Bone marrow (tissue), 2 donors: ENCODE data around the gene PLP2.
A peak's percentile ranks its signal among the peaks of the same experiment; 100 is the strongest.

ENCODE experiments used
- DNase-seq, 2 donors: peaks; one replicate each; lab custom pipeline; 2025; lab: John Stamatoyannopoulos, UW

The PLP2 gene

DNA sequence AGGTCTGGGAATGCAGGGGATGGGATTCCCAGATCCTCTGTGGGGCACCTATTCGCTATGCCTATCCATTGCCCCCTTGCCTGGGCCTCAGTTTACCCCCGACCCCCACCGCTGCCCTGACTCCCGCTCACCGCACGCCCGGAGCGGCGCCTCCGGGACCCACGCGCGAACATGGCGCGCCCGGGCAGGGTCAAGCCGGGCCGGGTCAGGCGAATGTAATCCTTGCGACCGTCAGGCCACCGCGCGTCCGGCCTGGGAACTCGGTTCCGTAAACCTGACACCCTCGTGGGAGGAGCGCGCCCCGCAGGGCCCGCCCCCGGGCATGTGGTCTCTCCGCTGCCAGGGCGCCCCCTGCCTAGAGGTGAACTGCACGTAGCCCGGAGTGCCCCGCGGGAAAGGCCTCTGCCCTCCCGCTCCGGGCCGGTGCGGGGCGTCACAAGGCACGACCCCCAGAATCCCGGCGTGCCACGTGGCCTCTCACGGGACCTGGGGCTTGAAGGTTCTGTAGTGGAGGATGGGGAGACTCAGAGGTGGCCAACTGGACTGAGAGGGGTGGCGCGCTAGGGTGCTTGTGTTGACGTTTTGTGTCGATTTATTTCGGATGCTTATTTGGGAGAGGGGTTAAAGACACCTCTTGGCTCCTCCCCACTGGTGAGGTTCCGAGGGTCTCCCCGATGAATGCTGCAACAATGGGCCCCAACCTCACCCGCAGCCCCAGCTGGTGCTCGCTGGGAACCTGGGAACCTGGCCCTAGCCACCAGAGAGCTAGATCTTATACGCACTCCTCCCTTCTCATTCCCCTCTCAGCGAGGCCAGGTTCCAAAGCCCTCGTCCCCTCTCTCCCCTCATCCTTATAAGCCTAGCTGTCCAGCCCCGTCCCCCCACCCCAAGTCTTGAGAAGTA lies 14.7 kb downstream of the PLP2 start, which contains the start of gene PRICKLE3:
Gene PRICKLE3 (minus strand): TSS at position 249 of the 903 bp plus-strand sequence. CDS start 76 bp downstream, at position 173.
- DNase-seq: peak; percentile 7 to 32

DNA sequence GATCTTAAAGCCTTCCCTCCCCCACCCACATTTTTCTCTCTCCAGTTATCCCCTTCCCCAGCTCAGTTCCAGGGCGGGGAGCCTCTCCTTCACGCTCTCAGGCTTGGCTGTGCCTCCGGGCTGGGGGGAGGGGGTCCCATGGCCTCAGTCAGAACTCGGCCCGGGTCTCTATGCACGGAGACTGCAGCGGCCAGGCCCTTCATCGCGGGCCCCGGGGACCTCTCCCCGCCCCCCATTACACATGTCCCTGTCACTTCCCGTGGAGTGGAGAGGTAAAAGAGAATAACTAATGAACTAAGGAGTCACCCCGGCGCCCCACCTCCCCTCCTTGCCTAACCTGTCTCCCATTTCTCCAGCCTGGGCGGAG lies 15.3 kb downstream of the PLP2 start:
- no peak for DNase-seq

DNA sequence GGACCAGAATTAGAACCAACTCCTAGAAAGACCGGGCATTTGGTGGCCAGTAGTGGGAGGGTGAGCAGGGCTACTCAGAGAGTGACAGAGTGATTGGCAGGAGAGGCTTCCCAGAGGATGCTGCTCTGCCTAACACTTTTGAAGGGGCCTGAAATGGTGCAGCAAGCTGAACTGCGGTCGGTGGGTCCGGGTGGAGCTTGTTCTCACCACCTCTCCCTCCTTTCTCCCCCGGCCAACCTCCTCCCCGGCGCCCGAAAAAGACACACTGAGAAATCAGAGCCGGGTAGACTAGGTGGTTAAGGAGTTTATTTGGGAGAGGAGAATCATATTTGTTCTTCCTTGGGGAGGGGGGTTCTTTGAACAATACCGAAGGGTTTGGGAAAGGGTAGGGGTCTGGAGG lies 15.8 kb downstream of the PLP2 start:
- no peak for DNase-seq

DNA sequence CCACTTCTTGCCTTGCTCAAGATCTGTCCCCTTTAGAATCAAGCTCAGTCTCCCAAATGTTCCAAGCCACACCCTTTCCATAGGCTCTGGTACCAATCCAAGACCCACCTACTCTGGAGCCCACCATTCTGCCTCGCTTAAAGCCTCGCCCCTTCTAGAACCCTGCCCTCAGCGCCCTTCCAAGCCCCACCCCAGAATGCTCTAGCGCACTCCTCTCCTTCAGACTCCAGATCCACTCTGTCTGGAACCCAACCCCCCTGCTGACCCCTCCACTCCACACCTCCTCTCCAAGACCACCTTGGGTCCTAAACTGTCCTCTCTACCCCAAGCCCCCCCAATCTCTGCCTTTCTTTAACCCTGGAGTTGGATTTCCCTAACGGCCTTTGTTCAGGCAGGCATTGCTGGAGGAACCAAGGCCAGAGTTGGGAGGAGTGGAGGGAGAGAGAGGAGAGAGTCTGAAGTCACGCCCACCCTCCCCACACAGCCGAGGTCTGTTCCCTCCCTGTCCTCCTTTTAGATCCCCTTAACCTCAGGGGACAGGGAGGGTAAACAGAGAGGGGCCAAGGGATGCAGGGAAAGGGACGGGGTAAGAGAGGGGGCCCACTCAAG lies 16.9 kb downstream of the PLP2 start:
- no peak for DNase-seq

DNA sequence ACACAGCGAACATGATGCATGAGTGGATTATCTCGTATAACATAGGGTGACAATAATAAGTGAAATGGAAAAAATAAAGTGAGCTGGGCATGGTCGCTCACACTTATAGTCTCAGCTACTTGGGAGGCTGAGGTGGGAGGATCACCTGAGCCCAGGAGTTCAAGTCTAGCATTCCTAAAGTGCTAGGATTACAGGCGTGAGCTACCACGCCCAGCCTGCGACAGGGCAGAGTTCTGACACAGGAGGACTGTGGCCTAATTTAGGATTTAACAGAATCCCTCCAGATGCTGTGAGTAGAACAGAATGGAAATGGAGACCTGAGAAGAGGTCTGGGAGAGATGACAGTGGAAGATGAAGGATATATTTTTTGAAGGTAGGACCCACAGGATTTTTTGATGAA lies 17.9 kb downstream of the PLP2 start:
- DNase-seq: no peak

DNA sequence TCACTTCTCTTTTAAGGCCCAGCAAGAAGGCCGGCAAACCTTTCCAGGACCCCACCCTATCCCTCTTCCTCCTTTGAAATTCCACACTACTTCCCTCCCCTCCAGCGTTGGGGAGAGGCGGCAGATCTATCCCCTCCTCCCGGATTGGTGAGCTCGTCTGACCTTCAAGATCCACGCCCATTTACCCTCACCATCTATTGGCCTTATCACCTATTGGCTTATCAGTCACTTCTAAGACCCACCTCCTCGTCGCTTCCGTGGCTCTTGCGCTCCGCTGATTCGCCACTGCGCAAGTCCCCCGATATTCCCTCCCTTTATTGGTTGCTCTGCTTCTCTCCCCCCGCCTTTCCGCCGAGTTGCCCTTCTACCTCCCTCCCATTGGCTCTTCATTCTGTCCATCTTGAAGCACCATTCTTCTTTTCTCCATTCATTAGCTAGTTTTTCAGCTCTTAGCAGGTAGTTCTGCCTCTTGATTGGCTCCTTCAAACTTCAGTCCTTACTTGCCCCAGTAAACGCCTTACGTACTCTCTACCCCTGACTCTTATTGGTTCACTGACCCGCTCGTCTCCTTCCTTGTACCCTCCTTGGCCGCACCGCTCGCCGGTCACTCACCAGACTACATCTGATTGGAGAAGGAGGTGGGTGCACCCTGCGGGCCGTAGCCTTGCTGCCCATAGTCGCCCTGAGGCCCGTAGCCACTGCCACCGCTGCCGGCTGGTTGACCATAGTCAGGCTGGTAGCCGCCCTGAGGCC lies 19.3 kb downstream of the PLP2 start:
- peak; percentile 31 to 98 for DNase-seq

DNA sequence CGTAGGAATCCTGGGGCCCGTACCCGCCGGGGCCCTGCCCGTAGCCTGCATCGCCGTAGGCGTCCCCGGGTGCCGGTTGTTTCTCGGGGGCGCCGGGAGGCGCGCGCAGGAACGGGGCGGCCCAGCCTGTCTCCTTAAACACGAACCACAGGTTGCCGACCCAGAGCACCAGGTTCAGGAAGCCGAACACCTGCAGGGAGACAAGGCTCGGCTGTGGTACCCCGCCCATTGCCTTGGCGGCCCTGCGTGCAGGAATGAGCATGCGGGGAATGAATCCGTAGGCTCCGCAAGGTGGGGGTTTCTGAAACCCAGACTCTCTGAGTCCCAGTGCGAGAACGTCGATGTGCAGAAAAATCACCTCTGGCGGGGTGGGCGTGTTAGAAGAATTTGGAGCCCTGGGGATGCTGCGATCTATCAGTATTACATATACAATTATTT lies 19.9 kb downstream of the PLP2 start:
- no peak for DNase-seq

DNA sequence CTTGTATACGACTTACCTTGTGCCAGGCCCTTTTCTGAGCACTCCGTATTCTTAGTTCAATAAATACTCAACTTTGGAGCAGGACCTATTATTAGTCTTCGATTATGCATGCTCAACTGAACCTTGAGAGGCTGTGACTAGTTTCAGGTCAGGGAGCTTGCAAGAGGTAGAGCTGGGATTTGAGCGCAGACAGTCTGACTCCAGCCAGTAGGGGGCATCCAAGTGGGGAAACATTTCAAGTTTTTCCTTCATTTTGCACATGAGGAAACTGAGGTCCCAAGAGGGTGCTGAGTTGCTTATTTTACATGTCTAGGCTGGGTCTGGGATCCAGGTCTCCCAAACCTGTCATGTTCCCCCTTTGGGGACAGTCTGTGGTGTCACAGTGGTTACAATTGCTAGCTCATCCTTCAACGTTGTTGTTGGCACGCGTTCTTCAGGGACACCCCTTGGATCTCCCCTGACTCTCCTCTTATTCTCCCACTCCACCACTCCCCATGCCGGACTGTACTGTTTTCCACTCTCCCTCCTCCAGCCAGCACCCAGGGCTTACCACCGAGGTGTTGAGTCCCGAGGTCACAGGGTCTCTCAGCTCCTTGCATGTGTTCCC lies 21.1 kb downstream of the PLP2 start:
- DNase-seq: no peak

DNA sequence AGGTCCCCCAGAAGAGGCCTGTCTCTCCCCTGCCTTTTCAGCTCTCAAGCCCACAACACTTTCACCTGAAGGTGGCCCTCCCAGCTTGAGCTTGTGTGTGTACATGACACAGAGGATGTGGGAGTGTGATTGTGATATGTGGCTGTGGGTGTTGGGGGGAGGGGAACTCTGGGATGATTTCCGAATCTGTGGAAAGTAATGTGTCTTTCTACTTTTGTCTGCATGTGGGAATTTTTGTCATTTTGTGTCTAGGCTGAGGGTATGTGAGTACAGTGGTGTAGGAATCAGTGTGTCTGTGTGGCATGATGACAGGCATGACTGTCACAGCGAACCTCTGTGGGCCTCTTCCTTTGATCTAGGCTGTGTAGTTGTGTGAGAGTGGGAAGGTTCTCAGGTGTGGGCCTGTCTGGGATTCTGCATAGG lies 21.9 kb downstream of the PLP2 start:
- no peak for DNase-seq

DNA sequence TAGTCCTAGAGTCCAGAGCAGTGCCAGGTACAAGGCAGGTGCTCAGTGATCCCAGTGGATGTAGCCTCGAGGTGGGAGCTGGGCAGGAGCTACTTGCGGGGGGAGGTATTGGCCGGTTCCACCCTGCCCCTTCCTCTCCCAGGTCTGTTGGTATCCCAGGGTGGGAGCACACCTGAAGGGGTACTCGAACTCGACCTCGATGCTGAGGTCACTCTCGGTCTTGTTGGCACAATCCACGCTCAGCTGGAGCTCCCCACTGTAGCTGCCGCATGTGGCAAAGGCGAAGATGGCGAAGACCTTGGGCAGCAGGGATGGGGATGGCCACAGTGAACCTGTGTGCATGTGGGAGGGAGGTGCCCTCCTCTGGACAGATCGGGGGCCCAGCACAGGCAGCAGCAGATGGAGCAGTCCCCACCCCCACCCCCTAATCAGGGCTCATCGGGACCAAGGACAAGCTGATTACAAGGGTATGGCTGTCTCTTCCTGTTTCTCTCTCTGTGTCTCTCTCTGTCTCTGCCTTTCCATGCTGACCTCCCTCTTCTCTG lies 25.9 kb downstream of the PLP2 start:
- no peak for DNase-seq

DNA sequence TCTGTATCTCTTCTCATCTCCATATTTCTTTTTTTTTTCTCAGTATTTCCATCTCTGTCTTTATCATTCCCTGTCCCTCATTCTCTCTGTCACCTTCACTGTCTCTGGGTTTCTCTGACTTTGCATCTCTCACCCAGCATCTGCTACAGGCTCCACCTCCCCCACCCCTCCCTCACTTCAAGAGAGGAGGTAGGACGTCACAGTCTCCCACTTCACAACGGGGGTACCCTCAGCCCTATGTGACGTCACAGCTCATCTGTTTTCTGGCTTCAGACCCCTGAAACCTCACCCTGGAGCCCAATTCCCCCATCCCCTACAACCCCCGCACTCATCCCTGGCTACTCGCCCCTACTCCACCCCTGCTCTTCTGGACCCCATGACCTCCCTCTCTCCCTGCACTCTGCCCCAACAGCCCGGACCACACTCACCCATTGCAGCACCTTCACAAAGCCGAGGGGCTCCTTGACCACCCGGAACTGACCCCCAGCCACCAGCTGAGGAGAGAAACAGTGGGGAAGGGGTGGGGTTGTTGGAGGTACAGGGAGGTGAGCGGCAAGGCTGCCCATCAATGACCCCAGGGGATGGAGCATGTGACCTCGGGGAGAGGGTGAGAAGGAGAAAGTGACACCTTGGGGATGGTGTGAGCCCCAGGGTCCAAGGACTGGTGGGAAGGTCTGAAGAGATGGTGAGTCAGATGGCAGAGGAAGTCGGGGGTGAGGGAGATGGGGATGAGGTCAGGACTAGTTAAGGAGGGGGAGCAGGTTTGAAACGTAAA lies 27.0 kb downstream of the PLP2 start:
- no peak for DNase-seq

DNA sequence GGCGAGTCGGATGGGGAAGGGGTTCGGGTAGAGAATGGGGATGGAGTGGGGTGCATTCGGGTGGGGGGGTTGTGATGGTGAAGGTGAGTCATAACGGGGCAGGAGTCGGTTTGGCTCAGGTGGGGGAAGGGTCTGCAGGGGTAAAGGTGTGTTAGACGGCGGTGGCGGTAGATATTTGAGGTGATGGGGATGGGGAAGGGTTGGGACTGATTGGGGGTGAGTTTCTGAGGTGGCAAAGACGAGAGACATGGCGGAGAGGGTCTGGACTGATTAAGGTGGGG lies 27.6 kb downstream of the PLP2 start:
- DNase-seq: no peak

DNA sequence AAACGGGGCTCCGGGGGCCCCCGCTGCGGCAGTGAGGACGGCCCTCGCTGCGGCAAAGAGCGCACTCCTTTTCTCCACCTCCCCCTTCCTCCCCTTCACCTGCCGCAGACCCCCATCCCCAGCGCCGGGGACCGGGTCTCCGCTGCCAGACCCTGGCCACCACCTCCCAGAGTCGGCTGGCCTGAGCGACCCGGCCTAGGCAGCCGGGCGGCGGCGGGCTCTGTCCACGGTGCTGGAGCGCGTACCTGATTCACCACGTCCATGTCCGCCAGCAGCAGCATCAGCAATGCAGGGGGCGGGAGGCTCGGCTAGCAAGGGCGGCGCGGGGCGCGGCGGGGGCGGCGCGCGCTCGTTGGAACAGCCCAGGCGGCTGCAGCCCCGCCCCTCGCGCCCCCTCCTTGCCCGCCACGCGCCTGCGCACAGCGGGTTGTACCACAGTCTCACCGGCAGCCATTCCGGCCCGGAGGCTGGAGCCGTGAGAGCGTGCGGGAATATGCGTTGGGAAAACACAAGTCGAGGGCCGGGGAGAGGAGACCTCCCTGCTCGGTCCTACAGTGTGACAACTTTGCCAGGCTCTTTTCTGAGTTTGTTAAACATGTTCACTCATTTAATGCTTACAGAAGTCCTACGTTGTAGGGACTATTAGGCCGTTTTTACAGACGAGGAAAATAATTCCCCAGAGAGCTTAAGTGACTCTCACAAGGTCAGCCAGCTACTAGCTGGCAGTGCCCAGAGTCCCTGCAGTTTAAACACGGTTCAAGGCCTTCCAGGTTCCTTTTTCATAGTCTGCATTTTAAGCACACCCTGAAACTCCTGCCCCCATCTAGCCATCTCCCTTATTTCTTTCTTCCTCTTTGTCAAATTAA lies 28.4 kb downstream of the PLP2 start, which contains the start of gene SYP:
Gene SYP (minus strand): TSS at position 288 of the 866 bp plus-strand sequence. CDS start 7 bp downstream, at position 281.
- DNase-seq: peak; percentile 39 to 44

DNA sequence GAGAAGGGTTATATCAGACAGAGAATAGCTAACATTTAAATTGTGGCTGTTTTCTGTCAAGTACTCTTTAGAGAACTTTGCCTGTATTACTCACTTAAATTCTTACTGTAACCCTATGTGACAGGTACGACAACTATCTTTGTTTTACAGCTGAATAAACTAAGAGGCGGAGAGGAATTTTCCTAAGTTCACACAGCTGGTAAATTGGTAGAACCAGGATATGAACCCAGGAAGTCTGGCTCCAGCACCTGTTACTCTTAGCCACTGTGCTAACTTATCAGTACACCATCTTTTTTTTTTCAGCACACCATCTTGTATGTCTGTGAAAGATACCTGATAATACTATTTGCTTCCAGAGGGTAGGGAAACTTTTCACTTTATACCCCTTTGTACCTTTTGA lies 30.3 kb downstream of the PLP2 start:
- DNase-seq: no peak

DNA sequence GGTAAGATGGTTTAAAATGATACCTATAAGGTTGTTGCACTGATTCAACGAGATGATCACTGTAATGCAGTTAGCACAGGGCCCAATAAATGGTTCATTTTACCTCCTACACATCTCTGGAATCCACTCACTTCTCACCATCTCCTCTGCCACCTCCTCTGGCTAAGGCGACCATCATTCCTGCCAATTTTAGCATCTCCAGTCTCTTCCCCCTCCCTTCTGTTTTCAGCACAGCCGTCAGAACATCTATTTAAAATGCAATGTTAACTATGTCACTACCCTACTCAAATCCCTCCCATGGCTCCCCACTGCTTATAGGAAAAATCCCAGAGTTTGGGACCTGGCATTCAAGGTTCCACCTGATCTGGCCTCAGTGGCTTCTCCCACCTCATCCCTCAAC lies 31.8 kb downstream of the PLP2 start:
- DNase-seq: no peak

DNA sequence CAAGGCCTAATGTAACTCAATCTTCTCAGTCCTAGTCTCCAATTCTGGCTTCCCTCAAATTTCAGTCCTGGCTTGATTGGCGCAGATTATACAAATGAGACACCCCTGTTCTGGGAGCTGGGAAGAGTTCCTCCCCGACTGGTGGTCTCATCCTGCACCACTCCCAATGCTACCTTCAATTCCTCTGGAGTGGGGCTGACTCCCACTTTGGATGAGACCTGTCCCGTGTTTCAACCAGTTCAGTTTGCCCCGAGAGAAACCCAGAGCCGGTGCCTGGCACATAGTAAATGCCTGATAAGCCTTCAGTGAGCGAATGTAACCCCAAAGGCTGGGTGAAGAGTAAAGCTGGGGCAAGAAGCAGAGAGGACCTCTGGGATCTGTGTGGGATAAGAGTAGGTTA lies 32.3 kb downstream of the PLP2 start:
- DNase-seq: no peak

DNA sequence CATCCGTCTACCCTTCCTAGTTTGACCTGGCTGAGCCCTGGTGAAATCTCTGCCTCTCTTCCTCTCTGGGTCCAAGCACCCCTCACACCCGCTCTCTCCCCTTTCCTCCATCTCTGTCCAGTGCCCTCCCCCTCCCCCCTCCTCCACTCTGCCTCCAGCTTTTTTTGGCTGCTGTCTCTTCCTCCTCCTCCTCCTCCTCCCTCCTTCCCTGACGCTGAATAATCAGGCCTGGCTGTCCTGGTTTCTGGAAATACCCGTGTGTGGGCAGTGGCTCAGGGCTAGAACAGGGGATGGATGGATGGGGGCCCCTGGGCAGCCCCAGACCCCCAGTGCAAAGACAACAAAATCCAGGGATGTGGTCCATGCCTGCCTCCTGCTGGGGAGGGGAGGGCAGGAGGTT lies 33.0 kb downstream of the PLP2 start:
- DNase-seq: no peak

DNA sequence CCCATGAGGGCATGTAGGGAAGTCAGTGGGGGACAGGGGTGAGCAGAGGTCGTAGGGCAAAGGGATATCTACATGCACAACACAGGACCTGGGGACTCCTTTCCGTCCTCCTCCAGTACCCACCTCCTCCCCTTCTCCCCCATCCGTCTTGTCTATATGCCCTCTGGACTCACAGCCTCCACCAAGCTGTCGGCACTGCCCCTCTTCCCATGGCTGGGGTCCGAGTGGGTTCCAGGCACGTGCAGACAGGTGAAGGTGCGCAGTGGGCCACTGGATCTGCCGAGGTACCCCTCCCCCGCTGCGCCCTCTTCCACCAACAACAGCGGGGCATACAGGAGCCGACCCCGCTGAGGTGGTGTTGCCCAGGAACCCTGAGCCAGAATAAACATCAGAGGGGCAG lies 33.7 kb downstream of the PLP2 start:
- no peak for DNase-seq

DNA sequence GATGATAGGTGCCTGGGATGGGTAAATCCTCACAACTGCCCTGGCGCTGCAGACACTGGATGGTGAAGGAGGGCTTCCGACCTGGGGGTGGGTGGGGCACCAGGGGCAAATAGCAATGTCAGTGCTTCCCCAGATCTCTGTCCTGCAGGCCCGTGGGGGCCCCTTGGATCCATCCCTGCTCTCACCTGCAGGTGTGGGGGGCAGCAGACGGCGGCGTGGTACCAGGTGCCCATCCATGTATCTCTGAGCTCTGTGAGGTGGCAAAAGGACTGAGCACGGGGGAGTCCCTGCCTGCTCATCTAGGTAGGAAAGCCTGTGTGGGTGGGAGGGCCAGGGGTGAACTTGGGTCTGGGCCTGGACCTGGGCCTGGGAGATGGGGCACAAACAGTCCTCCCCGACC lies 34.8 kb downstream of the PLP2 start:
- no peak for DNase-seq

DNA sequence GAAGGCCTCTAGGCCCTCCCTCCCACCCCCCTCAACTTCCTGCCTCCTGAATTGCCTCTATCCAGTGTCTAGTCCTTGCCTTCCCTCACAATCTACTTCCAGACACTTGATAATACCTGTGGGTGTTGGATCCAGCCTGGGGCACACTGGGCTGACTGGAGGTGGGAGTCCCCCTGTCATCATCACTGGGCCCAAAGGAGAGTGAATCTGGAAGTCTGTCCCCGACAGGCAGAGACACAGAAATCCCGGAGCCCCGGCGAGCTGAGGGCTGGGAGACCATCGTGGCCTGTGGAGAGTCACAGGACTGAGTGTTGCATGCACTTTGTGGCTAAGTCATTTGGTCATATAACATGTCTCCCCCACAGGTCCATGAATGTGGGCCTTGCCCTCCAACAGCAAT lies 36.7 kb downstream of the PLP2 start:
- no peak for DNase-seq
